Activated T-cell treated with anti-CD3 and anti-CD28 coated beads, Interleukin-2, amount 50 U/mL, for 72 hours (primary cell): ENCODE data around the gene ATP1B2. TPM values are rescaled to one million over a fixed set of nuclear protein-coding genes. Genes with fewer than 3 reads are reported as not detected.

Experiments used
- ATAC-seq, 2 donors: fragments of 150-1000 bp; cut with Tn5 transposase; replicated peaks in 1 of 2; 2 replicates each; pipeline ENCODE4 v1.10.0; 2021; ENCODE audit warnings: moderate library complexity in 2 of 2, mild to moderate bottlenecking in 1 of 2
- DNase-seq, 2 donors: peaks; one replicate each; pipeline ENCODE4 v3.0.0; 2021 to 2022; ENCODE audit warnings: mixed read lengths in 1 of 2
- H3K27ac Mint-ChIP-seq: one replicate; pipeline ENCODE4 v1.8.0; 2022; ENCODE audit warnings: mild to moderate bottlenecking, moderate library complexity, mixed read lengths
- H3K27me3 Mint-ChIP-seq: one replicate; pipeline ENCODE4 v1.8.0; 2022; ENCODE audit warnings: low read depth, mixed read lengths
- H3K36me3 Mint-ChIP-seq, 2 donors: one replicate each; pipeline ENCODE4 v1.8.0; 2022; ENCODE audit warnings: mixed read lengths in 2 of 2, mild to moderate bottlenecking in 1 of 2; ENCODE audit not compliant: insufficient read depth in 2 of 2
- H3K4me1 Mint-ChIP-seq: one replicate; pipeline ENCODE4 v1.8.0; 2022; ENCODE audit warnings: low read depth, mixed read lengths
- H3K4me3 Mint-ChIP-seq, 2 donors: one replicate each; pipeline ENCODE4 v1.8.0; 2022; ENCODE audit warnings: mild to moderate bottlenecking in 2 of 2, mixed read lengths in 2 of 2, moderate library complexity in 2 of 2
- H3K9me3 Mint-ChIP-seq, 2 donors: one replicate each; pipeline ENCODE4 v1.8.0; 2022; ENCODE audit warnings: mixed read lengths in 2 of 2
- total RNA-seq, 2 donors: library from RNA; stranded (reverse); gene quantifications; one replicate each; pipeline ENCODE4 v1.2.3, GENCODE V29; 2022

ATP1B2 gene
- total RNA-seq, 2 donors from 2014 or later = 0.30 TPM; not detected in 1

DNA sequence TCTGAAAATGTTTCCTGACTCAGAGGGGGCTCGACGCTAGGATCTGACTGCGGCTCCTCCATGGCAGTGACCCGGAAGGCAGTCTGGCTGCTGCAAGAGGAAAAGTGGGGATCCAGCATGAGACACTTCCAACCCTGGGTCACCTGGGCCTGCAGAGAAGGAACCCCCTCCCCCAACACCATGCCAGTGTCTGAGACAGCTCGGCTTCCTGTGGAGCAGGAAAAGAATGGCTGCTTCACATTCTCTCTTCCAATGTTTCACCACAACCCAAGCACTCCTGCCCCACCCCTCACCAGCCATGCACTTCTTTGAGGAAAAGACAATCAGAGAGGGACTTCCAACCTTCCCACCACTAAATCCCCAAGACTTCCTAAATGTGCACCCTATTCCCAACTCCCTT lies 25.8 kb downstream of the ATP1B2 start:
- Mint-ChIP-seq H3K4me1 (no peaks in the 10 kb centered on the region), H3K9me3 (peaks cover 0 to 8% of the 10 kb centered on the region in 2 donors), H3K27ac (no peak overlapping the region), H3K36me3 (peaks cover 13 to 31% of the 10 kb centered on the region in 2 donors), H3K27me3 (no peaks in the 10 kb centered on the region), H3K4me3 (no peak overlapping the region)
- ATAC-seq (no peak), DNase-seq (no peak)

DNA sequence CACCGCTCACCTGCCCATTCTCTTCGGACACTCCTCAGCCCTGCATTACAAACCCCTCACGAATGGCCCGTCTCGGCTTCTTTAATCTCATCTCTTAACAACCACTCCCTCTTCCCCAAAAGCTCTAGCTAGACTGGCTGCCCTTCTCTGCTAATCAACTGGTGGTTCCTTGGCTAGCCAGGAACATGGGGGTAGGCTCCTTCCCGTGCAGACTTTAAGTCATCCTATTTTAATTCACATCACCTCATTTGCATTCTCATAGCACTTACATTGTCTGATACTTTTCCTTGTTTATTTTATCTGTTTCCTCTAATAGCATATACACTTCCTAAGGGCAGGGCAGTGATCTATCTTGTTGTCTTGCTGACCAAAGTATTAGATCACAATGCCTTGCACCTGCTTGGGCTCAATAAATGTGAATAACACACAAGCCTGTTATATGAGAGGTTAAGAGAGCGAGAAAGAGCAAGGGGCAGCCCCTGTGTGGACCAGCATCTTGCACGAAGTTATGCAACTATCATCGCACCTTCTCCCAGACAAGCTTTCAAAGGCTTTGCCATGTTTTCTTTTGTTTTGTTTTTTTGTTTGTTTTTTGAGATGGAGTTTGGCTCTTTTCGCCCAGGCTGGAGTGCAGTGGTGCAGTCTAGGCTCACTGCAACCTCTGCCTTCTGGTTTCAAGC lies 26.8 kb downstream of the ATP1B2 start:
- DNase-seq (no peak), ATAC-seq (no peak)
- H3K27ac Mint-ChIP-seq = no peak overlapping the region
- H3K36me3 Mint-ChIP-seq = peaks cover 13 to 29% of the 10 kb centered on the region in 2 donors
- no peaks in the 10 kb centered on the region for H3K4me1 Mint-ChIP-seq
- H3K4me3 Mint-ChIP-seq = no peak overlapping the region
- H3K27me3 Mint-ChIP-seq = no peaks in the 10 kb centered on the region
- H3K9me3 Mint-ChIP-seq = peaks cover 0 to 8% of the 10 kb centered on the region in 2 donors

DNA sequence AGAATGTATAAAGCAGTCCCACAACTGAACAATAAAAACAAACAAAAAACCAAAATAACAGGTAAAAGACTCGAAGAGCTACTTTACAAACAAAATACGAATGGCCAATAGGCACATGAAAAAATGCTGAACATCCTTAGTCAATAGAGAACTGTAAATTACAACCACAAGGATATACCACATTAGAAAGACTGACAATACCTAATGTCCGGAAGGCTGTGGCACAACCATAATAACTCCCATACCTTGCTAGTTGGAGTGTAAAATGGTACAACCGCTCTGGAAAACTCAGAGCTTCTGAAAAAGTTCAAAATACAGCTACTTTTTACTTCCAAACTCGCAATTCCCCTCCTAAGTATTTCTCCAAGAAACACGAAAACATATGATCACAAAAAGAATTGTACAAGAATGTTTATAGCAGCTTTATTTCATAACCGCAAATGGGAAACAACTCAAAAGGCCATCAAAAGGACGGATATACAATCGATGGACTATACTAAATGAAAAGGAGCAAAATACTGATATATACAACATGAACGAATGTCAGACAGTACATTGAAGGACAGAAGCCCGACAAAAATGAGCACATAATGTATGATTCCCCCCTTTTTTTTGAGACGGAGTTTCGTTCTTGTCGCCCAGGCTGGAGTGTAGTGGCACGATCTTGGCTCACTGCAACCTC lies 34.3 kb downstream of the ATP1B2 start:
- H3K9me3 Mint-ChIP-seq = no peaks in the 10 kb centered on the region
- peaks cover 44% of the 10 kb centered on the region for H3K4me1 Mint-ChIP-seq
- no peaks in the 10 kb centered on the region for H3K27me3 Mint-ChIP-seq
- DNase-seq (no peak), ATAC-seq (no peak)
- H3K27ac Mint-ChIP-seq = peak overlapping the region; percentile 99
- H3K36me3 Mint-ChIP-seq = peaks cover 3 to 18% of the 10 kb centered on the region in 2 donors
- peak overlapping the region; percentile 88 to 97 for H3K4me3 Mint-ChIP-seq

GRCh38 chr17:7685533-7686221 lies 35.0 kb downstream of the ATP1B2 start:
- Mint-ChIP-seq H3K27me3 (no peaks in the 10 kb centered on the region), H3K27ac (peak overlapping the region; percentile 99), H3K36me3 (peaks cover 5 to 20% of the 10 kb centered on the region in 2 donors), H3K4me3 (peak overlapping the region; percentile 88 to 97), H3K4me1 (peaks cover 48% of the 10 kb centered on the region), H3K9me3 (no peaks in the 10 kb centered on the region)
- DNase-seq (peak; percentile 91 to 92), ATAC-seq (peak; percentile 70 to 72)

DNA sequence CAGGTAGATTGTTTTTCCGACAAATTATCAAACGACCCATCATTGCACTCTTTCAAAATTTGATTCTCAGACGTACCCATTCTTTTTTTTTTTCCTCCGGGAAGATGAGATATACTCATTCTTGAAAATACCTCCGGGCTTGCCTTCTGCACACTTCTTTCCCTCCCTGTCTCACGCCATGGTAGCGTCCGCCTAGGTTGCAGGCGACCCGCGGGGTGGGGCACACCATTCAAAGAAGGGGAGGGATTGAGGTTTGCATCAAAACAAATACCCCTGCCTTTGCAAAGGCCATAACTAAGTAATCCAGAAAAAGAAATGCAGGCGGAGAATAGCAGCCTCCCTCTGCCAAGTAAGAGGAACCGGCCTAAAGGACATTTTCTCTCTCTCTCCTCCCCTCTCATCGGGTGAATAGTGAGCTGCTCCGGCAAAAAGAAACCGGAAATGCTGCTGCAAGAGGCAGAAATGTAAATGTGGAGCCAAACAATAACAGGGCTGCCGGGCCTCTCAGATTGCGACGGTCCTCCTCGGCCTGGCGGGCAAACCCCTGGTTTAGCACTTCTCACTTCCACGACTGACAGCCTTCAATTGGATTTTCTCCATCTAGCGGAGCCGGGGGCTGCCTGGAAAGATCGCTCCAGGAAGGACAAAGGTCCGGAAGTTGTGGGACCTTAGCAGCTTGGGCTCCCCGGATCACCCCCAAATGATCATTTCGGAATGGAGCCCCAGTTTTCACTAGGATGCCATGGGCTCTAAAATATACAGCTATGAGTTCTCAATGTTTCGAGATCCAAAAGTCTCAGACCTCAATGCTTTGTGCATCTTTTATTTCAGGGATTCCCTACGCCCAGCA lies 35.7 kb downstream of the ATP1B2 start:
- ATAC-seq (peak; percentile 53 to 54), DNase-seq (peak; percentile 82 to 85)
- Mint-ChIP-seq H3K36me3 (peaks cover 5 to 23% of the 10 kb centered on the region in 2 donors), H3K4me1 (peaks cover 48% of the 10 kb centered on the region), H3K9me3 (no peaks in the 10 kb centered on the region), H3K4me3 (peak overlapping the region; percentile 88 to 97), H3K27ac (peak overlapping the region; percentile 99), H3K27me3 (no peaks in the 10 kb centered on the region)

DNA sequence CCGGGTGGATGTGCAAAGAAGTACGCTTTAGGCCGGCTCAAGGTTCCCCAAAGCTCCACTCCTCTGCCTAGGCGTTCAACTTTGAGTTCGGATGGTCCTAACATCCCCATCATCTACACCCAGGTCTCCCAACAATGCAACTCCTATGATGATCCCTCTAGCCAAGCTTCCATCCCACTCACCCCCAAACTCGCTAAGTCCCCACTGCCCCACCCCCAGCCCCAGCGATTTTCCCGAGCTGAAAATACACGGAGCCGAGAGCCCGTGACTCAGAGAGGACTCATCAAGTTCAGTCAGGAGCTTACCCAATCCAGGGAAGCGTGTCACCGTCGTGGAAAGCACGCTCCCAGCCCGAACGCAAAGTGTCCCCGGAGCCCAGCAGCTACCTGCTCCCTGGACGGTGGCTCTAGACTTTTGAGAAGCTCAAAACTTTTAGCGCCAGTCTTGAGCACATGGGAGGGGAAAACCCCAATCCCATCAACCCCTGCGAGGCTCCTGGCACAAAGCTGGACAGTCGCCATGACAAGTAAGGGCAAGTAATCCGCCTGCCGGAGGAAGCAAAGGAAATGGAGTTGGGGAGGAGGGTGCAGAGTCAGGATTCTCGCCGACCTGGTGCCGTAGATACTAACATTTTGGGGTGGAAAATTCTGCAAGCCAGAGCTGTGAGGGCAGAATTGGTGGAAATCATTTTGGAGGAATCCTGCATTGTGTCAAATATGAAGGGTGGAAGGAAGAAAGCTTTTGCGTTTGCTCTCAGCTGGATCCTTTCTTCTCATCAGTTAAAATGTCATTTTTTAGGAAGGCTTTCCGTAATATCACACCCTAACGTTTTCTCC lies 36.6 kb downstream of the ATP1B2 start, which contains the start of gene TP53:
TP53 (minus strand) TSS at position 419 of the 836 bp plus-strand sequence. CDS start 10,896 bp downstream, outside the sequence.
- H3K27me3 Mint-ChIP-seq = no peaks in the 10 kb centered on the region

GRCh38 chr17:7687908-7688807 lies 37.4 kb downstream of the ATP1B2 start, which contains the start of gene WRAP53:
Gene WRAP53, plus strand, starts transcription at chr17:7688477. Its CDS starts 172 bp downstream, at chr17:7688649.
- Mint-ChIP-seq H3K9me3 (no peaks in the 10 kb centered on the region), H3K27ac (peak within 1 kb of the TSS; percentile 99), H3K27me3 (no peaks in the 10 kb centered on the region), H3K4me3 (peak within 1 kb of the TSS; percentile 88 to 97), H3K4me1 (peaks cover 48% of the 10 kb centered on the region), H3K36me3 (peaks cover 5 to 30% of the 10 kb centered on the region in 2 donors)
- ATAC-seq (peak; percentile 81), DNase-seq (peak; percentile 96 to 97)

More for the DNA sequence above, 36.6 kb downstream of the ATP1B2 start, which contains the start of gene TP53:
- Mint-ChIP-seq H3K27ac (peak within 1 kb of the TSS; percentile 99), H3K4me1 (peaks cover 48% of the 10 kb centered on the region), H3K4me3 (peak within 1 kb of the TSS; percentile 88 to 97), H3K36me3 (peaks cover 5 to 23% of the 10 kb centered on the region in 2 donors), H3K9me3 (no peaks in the 10 kb centered on the region)
- ATAC-seq (peak; percentile 54 to 59), DNase-seq (peak; percentile 89 to 94)

DNA sequence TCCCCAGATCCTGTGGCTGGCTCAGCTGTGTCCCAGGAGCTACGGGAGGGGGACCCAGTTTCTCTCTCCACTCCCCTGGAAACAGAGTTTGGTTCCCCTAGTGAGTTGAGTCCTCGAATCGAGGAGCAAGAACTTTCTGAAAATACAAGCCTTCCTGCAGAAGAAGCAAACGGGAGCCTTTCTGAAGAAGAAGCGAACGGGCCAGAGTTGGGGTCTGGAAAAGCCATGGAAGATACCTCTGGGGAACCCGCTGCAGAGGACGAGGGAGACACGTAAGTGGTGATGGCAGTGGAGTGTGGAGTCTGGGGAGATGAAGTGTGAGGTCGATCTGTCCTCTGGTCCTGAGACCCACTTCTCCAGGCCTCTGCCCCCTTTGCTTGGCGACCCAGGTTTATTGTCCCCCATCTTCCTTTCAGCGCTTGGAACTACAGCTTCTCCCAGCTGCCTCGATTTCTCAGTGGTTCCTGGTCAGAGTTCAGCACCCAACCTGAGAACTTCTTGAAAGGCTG lies 38.1 kb downstream of the ATP1B2 start:
- H3K4me3 Mint-ChIP-seq = peak overlapping the region; percentile 88 to 97
- ATAC-seq (no peak), DNase-seq (no peak)
- no peaks in the 10 kb centered on the region for H3K9me3 Mint-ChIP-seq
- H3K36me3 Mint-ChIP-seq = peaks cover 5 to 29% of the 10 kb centered on the region in 2 donors
- H3K27ac Mint-ChIP-seq = peak overlapping the region; percentile 99
- H3K27me3 Mint-ChIP-seq = no peaks in the 10 kb centered on the region
- peaks cover 45% of the 10 kb centered on the region for H3K4me1 Mint-ChIP-seq

- no peak overlapping the region for H3K4me3 Mint-ChIP-seq
- no peaks in the 10 kb centered on the region for H3K4me1 Mint-ChIP-seq
These were observed 44.9 kb downstream of the ATP1B2 start for GRCh38 chr17:7695586-7695985.

DNA sequence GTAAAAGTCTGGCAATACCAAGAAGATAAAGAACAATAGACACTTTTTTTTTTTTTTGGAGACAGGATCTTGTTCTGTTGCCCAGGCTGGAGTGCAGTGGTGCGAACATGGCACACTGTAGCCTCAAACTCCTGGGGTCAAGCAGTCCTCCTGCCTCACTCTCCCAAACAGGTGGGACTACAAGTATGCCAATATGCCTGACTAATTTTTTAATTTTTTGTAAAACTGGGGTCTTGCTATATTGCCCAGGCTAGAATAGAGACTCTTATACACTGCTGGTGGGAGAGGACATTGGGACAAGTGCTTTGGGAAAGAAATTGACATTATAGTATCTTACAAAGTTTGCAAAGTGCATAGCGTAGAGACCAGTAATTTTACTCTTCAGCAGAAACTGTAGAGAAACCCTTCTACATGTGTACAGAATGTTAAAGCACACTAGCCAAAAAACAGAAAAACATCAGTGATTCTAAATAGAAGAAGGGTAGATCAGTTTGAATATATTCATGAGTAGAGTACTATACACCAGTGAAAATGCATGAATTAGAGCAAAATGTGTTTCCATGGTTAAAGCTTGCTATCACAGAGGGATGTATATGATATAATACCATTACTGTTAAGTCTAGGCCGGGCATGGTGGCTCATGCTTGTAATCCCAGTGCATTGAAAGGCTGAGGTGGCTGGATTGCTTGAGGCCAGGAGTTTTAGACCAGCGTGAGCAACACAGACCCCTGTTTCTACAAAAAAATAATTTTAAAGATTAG lies 47.3 kb downstream of the ATP1B2 start:
- Mint-ChIP-seq H3K9me3 (no peaks in the 10 kb centered on the region), H3K36me3 (peaks cover 6 to 24% of the 10 kb centered on the region in 2 donors), H3K4me3 (no peak overlapping the region), H3K27me3 (no peaks in the 10 kb centered on the region), H3K27ac (no peak overlapping the region), H3K4me1 (no peaks in the 10 kb centered on the region)
- DNase-seq (no peak), ATAC-seq (no peak)

More at GRCh38 chr17:7695586-7695985, 44.9 kb downstream of the ATP1B2 start:
- Mint-ChIP-seq H3K36me3 (peaks cover 6 to 28% of the 10 kb centered on the region in 2 donors), H3K27ac (no peak overlapping the region), H3K27me3 (no peaks in the 10 kb centered on the region), H3K9me3 (no peaks in the 10 kb centered on the region)
- DNase-seq (no peak), ATAC-seq (no peak)
